Measurements from ENCODE around the gene SREBF2. TPM values are rescaled to one million over a fixed set of nuclear protein-coding genes. Genes with fewer than 3 reads are reported as not detected.

The SREBF2 gene
- total and polyA plus RNA-seq, 4 experiments from 2014 or later = 14.5 to 112 (median 66.3) TPM

DNA sequence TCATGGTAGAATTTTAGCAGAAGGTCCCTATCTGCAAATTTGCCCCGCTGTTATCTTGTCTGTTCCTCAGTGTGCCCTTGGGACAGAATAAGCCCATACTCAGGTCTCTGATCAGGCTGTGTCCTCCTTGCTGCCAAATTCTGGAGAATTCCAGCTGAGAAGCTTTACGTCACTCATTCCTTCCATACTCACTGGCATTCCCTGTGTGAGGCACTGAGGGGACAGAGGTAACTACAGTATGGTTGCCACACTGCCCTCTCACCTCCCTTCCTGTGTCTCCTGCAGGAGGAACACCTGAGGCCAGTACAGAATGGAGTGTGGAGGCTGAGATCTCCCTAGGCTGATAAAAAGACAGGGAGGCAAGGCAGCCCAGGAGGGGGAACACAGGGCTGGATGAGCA, 50.5 kb downstream of the SREBF2 start:
- H3K4me1 Mint-ChIP-seq = peaks cover 0 to 3% (median under 1%) of the 10 kb centered on the region in 4 donors
- intact Hi-C loops (cut with micrococcal nuclease) = no loop called here
- peaks cover 57% of the 10 kb centered on the region for H3K36me3 ChIP-seq (ENCODE audit: insufficient read depth, low read length)
- peaks cover 60 to 86% of the 10 kb centered on the region in 2 donors for H3K36me3 Mint-ChIP-seq
- no peaks in the 10 kb centered on the region for H3K9me3 Mint-ChIP-seq
- no peaks in the 10 kb centered on the region for H3K27me3 Mint-ChIP-seq
- H3K9me3 ChIP-seq (ENCODE audit: control insufficient read depth in 1 of 2, low read length in 2 of 2) = no peaks in the 10 kb centered on the region
- ChIA-PET POLR2A (ENCODE audit: partially characterized antibody) (interaction anchor here (0.9 kb wide), 1 partner anchor 932 kb away, joined by 3 read pairs; no protein-coding TSS in a partner anchor), CTCF (ENCODE audit: partially characterized antibody) (interaction anchor here (1.0 to 1.1 kb wide), 2 partner anchors 26 to 57 kb away, joined by 3 read pairs; no protein-coding TSS in a partner anchor)
- H3K27ac ChIP-seq (ENCODE audit: low read depth, low read length) = no peak overlapping the region
- no peaks in the 10 kb centered on the region for H3K27me3 ChIP-seq (ENCODE audit: insufficient read depth, low read length)
- no peak overlapping the region for H3K4me3 Mint-ChIP-seq
- H3K4me1 ChIP-seq (ENCODE audit: insufficient read depth, low read length) = no peaks in the 10 kb centered on the region
- DNase-seq = no peak
- H3K27ac Mint-ChIP-seq = peak overlapping the region in 2 of 7 donors; percentile 16 to 80
- no peak overlapping the region for H3K4me3 ChIP-seq (ENCODE audit: low read length in 2 of 2)

DNA sequence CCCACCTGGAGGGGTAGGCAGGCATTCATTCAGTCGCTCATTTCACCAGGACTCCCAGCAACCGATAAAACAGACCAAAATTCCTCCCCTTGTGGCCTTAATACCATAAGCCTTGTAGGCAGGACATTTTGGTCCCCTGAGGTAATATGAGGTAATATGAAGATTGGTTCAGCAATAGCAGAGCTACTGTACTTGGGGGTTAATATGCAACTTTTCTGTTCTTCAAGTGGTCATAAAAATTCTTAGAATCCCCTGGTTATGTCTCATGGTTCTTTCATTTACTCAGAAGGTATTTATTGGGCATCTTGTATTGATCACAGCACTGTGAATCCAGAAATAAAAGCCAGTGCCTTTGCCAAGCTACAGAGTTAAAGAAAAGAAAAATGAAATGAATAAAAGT, 52.2 kb downstream of the SREBF2 start:
- H3K27me3 Mint-ChIP-seq = no peaks in the 10 kb centered on the region
- intact Hi-C loops (cut with micrococcal nuclease) = no loop called here
- H3K27me3 ChIP-seq (ENCODE audit: insufficient read depth, low read length) = no peaks in the 10 kb centered on the region
- H3K9me3 Mint-ChIP-seq = no peaks in the 10 kb centered on the region
- peaks cover 50% of the 10 kb centered on the region for H3K36me3 ChIP-seq (ENCODE audit: insufficient read depth, low read length)
- peaks cover 57 to 88% of the 10 kb centered on the region in 2 donors for H3K36me3 Mint-ChIP-seq
- H3K27ac Mint-ChIP-seq = no peak overlapping the region
- no peak overlapping the region for H3K4me3 Mint-ChIP-seq
- ChIA-PET POLR2A (ENCODE audit: partially characterized antibody) (no interaction called here), CTCF (ENCODE audit: partially characterized antibody) (interaction anchor here (0.9 kb wide), 1 partner anchor 14 kb away, joined by 3 read pairs; no protein-coding TSS in a partner anchor)
- H3K4me3 ChIP-seq (ENCODE audit: low read length in 2 of 2) = no peak overlapping the region
- H3K4me1 Mint-ChIP-seq = peaks cover 0 to 3% (median under 1%) of the 10 kb centered on the region in 4 donors
- no peak for DNase-seq
- no peaks in the 10 kb centered on the region for H3K4me1 ChIP-seq (ENCODE audit: insufficient read depth, low read length)
- no peaks in the 10 kb centered on the region for H3K9me3 ChIP-seq (ENCODE audit: control insufficient read depth in 1 of 2, low read length in 2 of 2)
- H3K27ac ChIP-seq (ENCODE audit: low read depth, low read length) = no peak overlapping the region

DNA sequence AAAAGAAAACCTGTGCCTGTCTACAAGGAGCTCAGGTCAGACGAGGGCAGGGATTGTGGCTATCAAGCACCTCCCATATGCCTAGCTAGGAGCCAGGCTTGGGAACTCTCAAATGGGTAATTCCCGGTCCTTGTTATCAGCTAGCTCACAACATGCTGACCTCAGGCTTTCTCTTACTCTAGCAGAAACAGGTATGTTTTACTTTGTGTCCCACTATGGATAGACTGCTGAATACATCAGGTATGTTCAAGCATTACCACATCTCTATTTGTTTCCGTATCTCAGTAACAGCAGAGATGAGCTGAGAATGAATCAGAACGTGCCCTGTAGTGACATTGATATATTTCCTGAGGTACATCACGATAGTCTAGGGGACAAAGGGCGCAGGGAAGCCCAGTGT, 52.6 kb downstream of the SREBF2 start:
- peaks cover 50% of the 10 kb centered on the region for H3K36me3 ChIP-seq (ENCODE audit: insufficient read depth, low read length)
- CTCF ChIA-PET (ENCODE audit: partially characterized antibody) = interaction anchor here (0.9 kb wide), 1 partner anchor 15 kb away, joined by 3 read pairs; no protein-coding TSS in a partner anchor
- DNase-seq = no peak
- Mint-ChIP-seq H3K36me3 (peaks cover 56 to 88% of the 10 kb centered on the region in 2 donors), H3K27ac (peak overlapping the region in 1 of 7 donors; percentile 59), H3K4me1 (peaks cover 0 to 3% (median under 1%) of the 10 kb centered on the region in 4 donors), H3K4me3 (no peak overlapping the region), H3K27me3 (no peaks in the 10 kb centered on the region), H3K9me3 (no peaks in the 10 kb centered on the region)
- no peaks in the 10 kb centered on the region for H3K27me3 ChIP-seq (ENCODE audit: insufficient read depth, low read length)
- POLR2A ChIA-PET (ENCODE audit: partially characterized antibody) = interaction anchor here (1.0 kb wide), 1 partner anchor 23 kb away, joined by 3 read pairs; no protein-coding TSS in a partner anchor
- intact Hi-C loops (cut with micrococcal nuclease) = no loop called here
- no peaks in the 10 kb centered on the region for H3K9me3 ChIP-seq (ENCODE audit: control insufficient read depth in 1 of 2, low read length in 2 of 2)
- no peak overlapping the region for H3K27ac ChIP-seq (ENCODE audit: low read depth, low read length)
- H3K4me1 ChIP-seq (ENCODE audit: insufficient read depth, low read length) = no peaks in the 10 kb centered on the region
- H3K4me3 ChIP-seq (ENCODE audit: low read length in 2 of 2) = no peak overlapping the region

DNA sequence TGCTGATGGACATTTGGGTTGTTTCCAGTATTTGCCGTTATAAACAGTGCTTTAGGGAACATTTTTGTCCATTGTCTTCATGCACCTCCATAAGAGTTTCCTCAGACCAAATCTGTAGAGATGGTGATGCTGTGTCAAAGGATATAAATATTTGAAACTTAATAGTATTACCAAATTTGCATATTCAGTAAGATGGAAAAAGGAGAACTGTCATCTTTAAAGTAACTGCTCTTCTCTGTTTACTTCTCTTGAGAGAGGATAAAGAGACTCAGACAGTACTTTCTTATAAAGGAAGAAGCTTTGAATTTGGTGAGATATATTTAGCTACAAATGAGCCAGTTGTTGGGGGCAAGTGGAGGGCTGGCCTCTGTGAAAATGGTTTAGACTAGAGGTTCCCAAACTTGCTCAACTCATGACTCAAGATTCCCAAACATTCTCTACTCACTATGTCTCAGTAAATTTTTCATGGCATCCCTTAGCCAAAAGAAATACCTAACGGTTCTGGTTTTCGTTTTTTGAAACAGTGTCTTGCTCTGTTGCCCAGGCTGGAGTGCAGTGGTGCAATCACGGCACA, 55.8 kb downstream of the SREBF2 start:
- Histone ChIP-seq H3K27me3 (ENCODE audit: insufficient read depth, low read length) (no peaks in the 10 kb centered on the region), H3K4me3 (ENCODE audit: low read length in 2 of 2) (no peak overlapping the region), H3K9me3 (ENCODE audit: control insufficient read depth in 1 of 2, low read length in 2 of 2) (no peaks in the 10 kb centered on the region), H3K27ac (ENCODE audit: low read depth, low read length) (no peak overlapping the region), H3K4me1 (ENCODE audit: insufficient read depth, low read length) (no peaks in the 10 kb centered on the region), H3K36me3 (ENCODE audit: insufficient read depth, low read length) (peaks cover 38% of the 10 kb centered on the region)
- Mint-ChIP-seq H3K27ac (no peak overlapping the region), H3K27me3 (no peaks in the 10 kb centered on the region), H3K36me3 (peaks cover 34 to 80% of the 10 kb centered on the region in 2 donors), H3K4me1 (no peaks in the 10 kb centered on the region), H3K9me3 (no peaks in the 10 kb centered on the region), H3K4me3 (no peak overlapping the region)
- ChIA-PET POLR2A (ENCODE audit: partially characterized antibody) (no interaction called here), CTCF (ENCODE audit: partially characterized antibody) (interaction anchor here (1.3 to 1.4 kb wide), 2 partner anchors 52 to 142 kb away, joined by 3 read pairs; no protein-coding TSS in a partner anchor)
- intact Hi-C loops (cut with micrococcal nuclease) = no loop called here
- DNase-seq = no peak

DNA sequence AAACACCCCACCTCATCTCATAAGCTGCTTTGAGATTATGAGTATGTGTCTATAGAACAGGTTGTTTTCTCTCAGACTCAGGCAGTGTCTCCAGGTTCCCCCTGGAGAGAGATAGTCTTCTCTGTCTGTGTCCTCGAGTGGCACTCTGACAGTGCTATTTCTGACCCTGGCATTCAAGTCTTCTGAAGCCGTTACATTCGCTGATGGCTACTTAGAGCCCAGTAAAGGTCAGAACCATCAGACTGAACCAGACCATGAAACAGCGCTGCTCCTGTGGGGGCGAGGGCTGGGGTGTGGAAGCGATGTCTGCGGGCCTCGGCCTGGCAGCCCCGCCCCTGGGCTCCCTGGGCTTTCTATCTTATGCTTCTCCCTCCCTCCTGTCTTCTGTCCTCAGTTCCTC, 58.5 kb downstream of the SREBF2 start:
- Histone ChIP-seq H3K9me3 (ENCODE audit: control insufficient read depth in 1 of 2, low read length in 2 of 2) (no peaks in the 10 kb centered on the region), H3K4me3 (ENCODE audit: low read length in 2 of 2) (no peak overlapping the region), H3K27me3 (ENCODE audit: insufficient read depth, low read length) (no peaks in the 10 kb centered on the region), H3K4me1 (ENCODE audit: insufficient read depth, low read length) (no peaks in the 10 kb centered on the region), H3K36me3 (ENCODE audit: insufficient read depth, low read length) (peaks cover 27% of the 10 kb centered on the region), H3K27ac (ENCODE audit: low read depth, low read length) (no peak overlapping the region)
- Mint-ChIP-seq H3K27ac (peak overlapping the region in 2 of 7 donors; percentile 32 to 76), H3K4me1 (peaks cover 0 to under 1% (median 0%) of the 10 kb centered on the region in 4 donors), H3K36me3 (peaks cover 18 to 71% of the 10 kb centered on the region in 2 donors), H3K9me3 (no peaks in the 10 kb centered on the region), H3K27me3 (no peaks in the 10 kb centered on the region), H3K4me3 (no peak overlapping the region)
- CTCF ChIA-PET (ENCODE audit: partially characterized antibody) = interaction anchor here (1.4 kb wide), 1 partner anchor 34 kb away, joined by 4 read pairs; no protein-coding TSS in a partner anchor
- no peak for DNase-seq
- intact Hi-C loops (cut with micrococcal nuclease) = no loop called here
- POLR2A ChIA-PET (ENCODE audit: partially characterized antibody) = no interaction called here

DNA sequence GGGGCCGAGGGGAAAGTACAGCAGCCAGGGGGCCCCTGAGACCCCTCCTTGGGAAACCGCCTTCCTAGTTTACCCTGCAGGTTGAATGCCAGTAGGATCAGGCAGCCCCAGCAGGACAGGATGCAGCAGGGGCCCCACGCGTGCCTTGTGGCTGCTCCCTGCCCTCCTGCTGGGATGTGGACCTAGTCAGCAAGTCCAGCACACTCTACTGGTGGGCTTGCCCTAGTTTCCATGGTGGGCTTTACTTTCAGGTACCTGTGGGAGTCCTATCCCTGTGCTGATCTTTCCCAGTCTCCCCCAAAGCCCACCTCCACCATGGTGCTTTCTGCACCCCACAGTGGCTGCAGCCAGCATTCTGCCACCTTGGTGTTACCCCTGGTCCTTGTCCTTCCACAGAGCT, 59.8 kb downstream of the SREBF2 start:
- Histone ChIP-seq H3K4me3 (ENCODE audit: low read length in 2 of 2) (no peak overlapping the region), H3K27me3 (ENCODE audit: insufficient read depth, low read length) (no peaks in the 10 kb centered on the region), H3K4me1 (ENCODE audit: insufficient read depth, low read length) (no peaks in the 10 kb centered on the region), H3K9me3 (ENCODE audit: control insufficient read depth in 1 of 2, low read length in 2 of 2) (no peaks in the 10 kb centered on the region), H3K27ac (ENCODE audit: low read depth, low read length) (no peak overlapping the region), H3K36me3 (ENCODE audit: insufficient read depth, low read length) (peaks cover 37% of the 10 kb centered on the region)
- Mint-ChIP-seq H3K4me1 (peaks cover 0 to 8% (median 3%) of the 10 kb centered on the region in 4 donors), H3K9me3 (no peaks in the 10 kb centered on the region), H3K4me3 (no peak overlapping the region), H3K27ac (no peak overlapping the region), H3K27me3 (no peaks in the 10 kb centered on the region), H3K36me3 (peaks cover 27 to 71% of the 10 kb centered on the region in 2 donors)
- ChIA-PET POLR2A (ENCODE audit: partially characterized antibody) (interaction anchor here (1.1 kb wide), 1 partner anchor 16 kb away, joined by 5 read pairs; no protein-coding TSS in a partner anchor), CTCF (ENCODE audit: partially characterized antibody) (no interaction called here)
- no peak for DNase-seq
- intact Hi-C loops (cut with micrococcal nuclease) = no loop called here

DNA sequence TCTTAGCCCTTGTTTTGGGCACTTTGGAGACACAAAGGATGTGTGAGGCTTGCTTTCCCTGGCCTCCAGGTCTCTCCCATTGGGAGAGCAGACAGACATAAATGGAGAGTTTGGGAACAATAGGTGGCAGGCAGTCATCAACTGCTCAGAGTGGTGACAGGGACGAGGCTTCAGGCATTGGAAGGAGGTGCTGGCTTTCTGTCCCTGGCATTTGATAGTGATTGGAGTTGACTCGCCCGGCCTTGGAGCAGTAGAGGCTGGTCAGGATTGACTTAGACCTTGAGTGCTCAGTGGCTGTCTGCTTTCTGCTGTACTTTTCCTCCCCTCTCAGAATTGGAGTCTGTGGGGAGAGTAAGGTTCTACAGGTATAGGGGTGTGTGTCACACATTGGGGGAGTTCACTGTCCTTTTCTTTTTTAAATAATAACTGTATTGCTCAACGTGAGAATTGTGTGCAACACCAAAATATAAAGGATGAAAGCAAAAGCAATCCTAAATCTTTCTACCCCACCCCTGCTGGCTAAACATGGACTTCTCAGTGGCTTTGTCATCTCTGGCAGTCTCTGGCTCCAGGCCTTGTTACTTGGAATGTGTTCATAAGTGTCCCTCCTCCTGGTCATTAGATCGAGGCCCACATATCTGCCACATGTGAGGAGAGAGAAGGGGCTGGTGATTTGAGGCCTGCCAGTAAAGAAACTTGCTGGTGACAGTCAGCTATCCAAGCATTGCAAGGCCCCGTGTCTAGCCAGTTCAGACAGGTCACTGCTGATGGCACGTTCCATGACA, 60.9 kb downstream of the SREBF2 start:
- Histone ChIP-seq H3K27ac (ENCODE audit: low read depth, low read length) (no peak overlapping the region), H3K4me1 (ENCODE audit: insufficient read depth, low read length) (no peaks in the 10 kb centered on the region), H3K36me3 (ENCODE audit: insufficient read depth, low read length) (peaks cover 39% of the 10 kb centered on the region), H3K27me3 (ENCODE audit: insufficient read depth, low read length) (no peaks in the 10 kb centered on the region), H3K9me3 (ENCODE audit: control insufficient read depth in 1 of 2, low read length in 2 of 2) (no peaks in the 10 kb centered on the region), H3K4me3 (ENCODE audit: low read length in 2 of 2) (no peak overlapping the region)
- intact Hi-C loops (cut with micrococcal nuclease) = no loop called here
- ChIA-PET CTCF (ENCODE audit: partially characterized antibody) (no interaction called here), POLR2A (ENCODE audit: partially characterized antibody) (interaction anchor here (0.9 to 1.1 kb wide), 2 partner anchors 14 to 53 kb away, joined by 4 to 5 read pairs; partner anchors contain the start of gene CENPM)
- no peak for DNase-seq
- H3K4me1 Mint-ChIP-seq = peaks cover 0 to 8% (median 3%) of the 10 kb centered on the region in 4 donors
- no peak overlapping the region for H3K27ac Mint-ChIP-seq
- no peak overlapping the region for H3K4me3 Mint-ChIP-seq
- H3K9me3 Mint-ChIP-seq = no peaks in the 10 kb centered on the region
- no peaks in the 10 kb centered on the region for H3K27me3 Mint-ChIP-seq
- H3K36me3 Mint-ChIP-seq = peaks cover 21 to 68% of the 10 kb centered on the region in 2 donors

All from CD4-positive, alpha-beta memory T cell (primary cell).